Dermis lymphatic vessel endothelial cell (primary cell): ENCODE measurements around the gene CCL26. TPM values are rescaled to one million over a fixed set of nuclear protein-coding genes. Genes with fewer than 3 reads are reported as not detected.

ENCODE experiments used
- total RNA-seq: library from RNA; depleted of rRNA; stranded (reverse); fragments of >200 nt; gene quantifications from 2 replicates; pipeline ENCODE4 v1.2.1, GENCODE V29; 2014

The CCL26 gene, protein sequence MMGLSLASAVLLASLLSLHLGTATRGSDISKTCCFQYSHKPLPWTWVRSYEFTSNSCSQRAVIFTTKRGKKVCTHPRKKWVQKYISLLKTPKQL
- total RNA-seq: not detected in 2 replicates

DNA sequence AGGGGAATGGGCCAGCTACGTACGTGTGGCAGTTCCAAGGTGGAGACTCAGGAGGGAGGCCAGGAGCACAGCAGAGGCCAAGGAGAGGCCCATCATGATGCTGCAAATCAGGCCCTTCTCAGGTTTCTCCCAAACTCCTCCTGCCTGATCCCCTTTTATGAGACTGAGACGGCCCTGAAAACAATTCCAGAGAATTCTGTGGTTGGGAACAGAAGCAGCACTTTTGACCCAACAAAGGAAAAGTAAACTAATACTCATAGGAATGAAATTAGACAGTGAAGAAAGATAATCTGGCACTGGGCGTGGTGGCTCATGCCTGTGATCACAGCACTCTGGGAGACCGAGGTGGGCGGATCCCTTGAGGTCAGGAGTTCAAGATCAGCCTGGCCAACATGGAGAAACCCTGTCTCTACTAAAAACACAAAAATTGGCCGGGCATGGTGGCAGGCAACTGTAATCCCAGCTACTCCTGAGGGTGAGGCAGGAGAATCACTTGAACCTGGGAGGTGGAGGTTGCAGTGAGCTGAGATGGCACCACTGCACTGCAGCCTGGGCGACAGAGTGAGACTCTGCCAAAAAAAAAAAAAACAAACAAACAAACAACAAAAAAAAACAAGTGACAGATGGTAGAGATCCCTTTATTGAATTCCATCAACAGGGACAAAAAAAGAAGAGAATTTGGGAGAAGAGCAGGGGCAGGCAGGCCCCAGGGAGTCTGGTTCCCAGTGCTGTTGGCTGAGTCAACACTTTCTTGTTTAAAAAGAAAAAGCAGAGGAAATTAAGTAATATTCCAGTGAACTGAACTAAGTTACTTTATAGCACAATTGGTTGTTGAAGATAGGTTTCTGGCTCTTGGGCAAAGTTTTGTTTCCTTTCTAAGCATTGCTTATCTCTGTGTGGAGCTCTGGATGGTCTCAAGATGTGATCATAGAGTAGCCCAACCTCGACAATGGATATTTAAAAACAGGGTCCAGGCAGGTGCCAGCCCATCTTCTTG is at the start of gene CCL26:
Gene CCL26, minus strand, starts transcription at position 131 of the 997 bp plus-strand sequence. Its CDS starts 35 bp downstream, at position 96.

DNA sequence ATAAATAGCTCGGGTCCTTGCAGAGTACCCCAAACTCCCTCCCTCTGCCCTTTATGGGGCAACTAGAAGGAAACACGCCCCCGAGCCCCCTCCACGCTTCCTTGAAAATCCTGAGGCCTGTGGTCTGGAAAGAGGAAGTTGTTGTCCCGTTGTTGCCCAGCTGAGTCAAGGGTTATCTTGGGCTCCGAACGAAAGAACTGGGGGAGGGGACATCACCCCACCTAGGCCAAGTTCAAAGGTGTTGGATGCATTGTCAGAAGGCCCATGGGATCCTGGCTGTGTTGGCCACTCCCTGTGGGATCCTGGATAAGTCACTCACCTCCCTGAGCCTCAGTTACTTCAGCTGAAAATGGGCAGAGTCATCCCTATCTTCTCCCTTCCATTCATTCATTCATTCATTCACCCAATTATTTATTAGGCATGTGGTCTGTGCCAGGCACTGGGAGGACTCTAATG is 41.8 kb upstream of the CCL26 start, which contains the start of gene CCL24:
Gene CCL24, minus strand, starts transcription at position 26 of the 456 bp plus-strand sequence. CDS start 91 bp downstream, outside the sequence.

DNA sequence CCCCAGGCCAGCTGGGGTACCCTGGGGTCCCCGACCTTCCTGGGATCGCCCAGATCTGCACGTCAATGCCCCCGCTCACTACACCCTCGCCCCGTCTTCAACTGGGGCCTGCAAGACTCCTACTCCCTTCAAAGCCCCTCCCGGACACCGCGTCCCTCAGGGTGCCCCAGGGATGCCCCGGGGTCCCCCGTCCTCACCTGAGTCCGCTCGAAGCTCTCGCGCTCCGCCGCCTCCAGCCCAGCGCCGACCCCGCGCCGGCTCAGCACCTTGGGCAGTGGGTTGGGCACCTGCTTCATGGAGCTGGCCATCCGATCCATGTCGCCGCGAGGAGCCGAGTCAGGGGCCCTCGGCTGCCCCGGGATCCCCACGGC is 33.4 kb downstream of the CCL26 start, which contains the start of gene HIP1:
Gene HIP1, minus strand, starts transcription at position 338 of the 371 bp plus-strand sequence. Its CDS starts 21 bp downstream, at position 317.

Other genes starting within 250 kb of the CCL26 start
- 25.5 and 27.0 TPM in 2 replicates for gene HIP1, start 33.3 kb downstream of the CCL26 start, total RNA-seq
- not detected in 2 replicates for gene CCL24, start 41.6 kb upstream of the CCL26 start, total RNA-seq
- 11.1 and 13.9 TPM in 2 replicates for gene RHBDD2, start 106.8 kb upstream of the CCL26 start, total RNA-seq
- gene POR, start 142.9 kb upstream of the CCL26 start, total RNA-seq: 90.2 and 95.1 TPM in 2 replicates
- 52.0 and 106 TPM in 2 replicates for gene TMEM120A, start 222.4 kb upstream of the CCL26 start, total RNA-seq